ENCODE results near the gene GPR39. TPM values are rescaled to one million over a fixed set of nuclear protein-coding genes. Genes with fewer than 3 reads are reported as not detected.
A peak's percentile ranks its signal among the peaks of the same experiment; 100 is the strongest.

The GPR39 gene
- total RNA-seq, 4 donors from 2014 or later = 0.13 to 1.3 TPM; not detected in 2

- Histone ChIP-seq H3K27ac (replicated peaks in 1 of 4) (no peak overlapping the region), H3K9me3 (no peaks in the 10 kb centered on the region), H3K36me3 (no peaks in the 10 kb centered on the region), H3K4me1 (no peaks in the 10 kb centered on the region), H3K27me3 (no peaks in the 10 kb centered on the region), H3K4me3 (no peak overlapping the region)
- intact Hi-C loops (cut with DNase I) = no loop called here
- 77% methylated on average over 3 of the region's 3 CpGs for WGBS
- no peak for TF ChIP-seq EP300 (IDR thresholded peaks at IDR 0.05)
- TF ChIP-seq, protein P1, sequence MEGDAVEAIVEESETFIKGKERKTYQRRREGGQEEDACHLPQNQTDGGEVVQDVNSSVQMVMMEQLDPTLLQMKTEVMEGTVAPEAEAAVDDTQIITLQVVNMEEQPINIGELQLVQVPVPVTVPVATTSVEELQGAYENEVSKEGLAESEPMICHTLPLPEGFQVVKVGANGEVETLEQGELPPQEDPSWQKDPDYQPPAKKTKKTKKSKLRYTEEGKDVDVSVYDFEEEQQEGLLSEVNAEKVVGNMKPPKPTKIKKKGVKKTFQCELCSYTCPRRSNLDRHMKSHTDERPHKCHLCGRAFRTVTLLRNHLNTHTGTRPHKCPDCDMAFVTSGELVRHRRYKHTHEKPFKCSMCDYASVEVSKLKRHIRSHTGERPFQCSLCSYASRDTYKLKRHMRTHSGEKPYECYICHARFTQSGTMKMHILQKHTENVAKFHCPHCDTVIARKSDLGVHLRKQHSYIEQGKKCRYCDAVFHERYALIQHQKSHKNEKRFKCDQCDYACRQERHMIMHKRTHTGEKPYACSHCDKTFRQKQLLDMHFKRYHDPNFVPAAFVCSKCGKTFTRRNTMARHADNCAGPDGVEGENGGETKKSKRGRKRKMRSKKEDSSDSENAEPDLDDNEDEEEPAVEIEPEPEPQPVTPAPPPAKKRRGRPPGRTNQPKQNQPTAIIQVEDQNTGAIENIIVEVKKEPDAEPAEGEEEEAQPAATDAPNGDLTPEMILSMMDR (IDR thresholded peaks at IDR 0.05) = no peak
- no peak for TF ChIP-seq POLR2A (IDR thresholded peaks at IDR 0.05; ENCODE audit: low read depth)
- no peak for TF ChIP-seq POLR2AphosphoS5 (IDR thresholded peaks at IDR 0.05)
- peak; percentile 79 for DNase-seq (ENCODE audit: extremely low spot score)
Measured at GRCh38 chr2:132426033-132426432, 9.4 kb downstream of the GPR39 start.

DNA sequence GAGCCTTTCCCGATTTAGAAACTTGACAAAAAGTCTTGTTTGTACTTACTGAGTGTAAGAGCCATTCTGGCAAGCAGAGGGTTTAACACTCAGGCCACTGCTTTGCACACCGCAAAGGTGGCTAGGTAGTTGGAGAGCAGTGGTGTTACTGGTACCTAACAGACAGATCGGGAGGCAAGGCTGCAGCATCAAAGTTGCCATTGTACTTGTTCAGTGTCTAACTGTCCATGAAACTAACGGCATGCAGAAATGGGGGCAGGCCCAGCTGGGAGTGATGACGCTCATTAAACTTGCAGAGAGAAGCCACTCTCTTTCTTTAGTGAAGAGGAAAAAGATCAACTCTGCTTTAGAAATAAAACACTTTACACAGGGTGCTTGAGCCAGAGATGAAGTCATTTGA lies 10.1 kb downstream of the GPR39 start:
- no peaks in the 10 kb centered on the region for H3K9me3 ChIP-seq
- no peak for TF ChIP-seq EP300 (IDR thresholded peaks at IDR 0.05)
- TF ChIP-seq, protein P1 (IDR thresholded peaks at IDR 0.05) = no peak
- TF ChIP-seq POLR2AphosphoS5 (IDR thresholded peaks at IDR 0.05) = no peak
- no peaks in the 10 kb centered on the region for H3K4me1 ChIP-seq
- intact Hi-C loops (cut with DNase I) = no loop called here
- H3K27ac ChIP-seq (replicated peaks in 1 of 4) = no peak overlapping the region
- DNase-seq (ENCODE audit: extremely low spot score) = peak; percentile 82
- no peaks in the 10 kb centered on the region for H3K36me3 ChIP-seq
- 83% methylated on average over 4 of the region's 5 CpGs for WGBS
- H3K27me3 ChIP-seq = no peaks in the 10 kb centered on the region
- H3K4me3 ChIP-seq = no peak overlapping the region

DNA sequence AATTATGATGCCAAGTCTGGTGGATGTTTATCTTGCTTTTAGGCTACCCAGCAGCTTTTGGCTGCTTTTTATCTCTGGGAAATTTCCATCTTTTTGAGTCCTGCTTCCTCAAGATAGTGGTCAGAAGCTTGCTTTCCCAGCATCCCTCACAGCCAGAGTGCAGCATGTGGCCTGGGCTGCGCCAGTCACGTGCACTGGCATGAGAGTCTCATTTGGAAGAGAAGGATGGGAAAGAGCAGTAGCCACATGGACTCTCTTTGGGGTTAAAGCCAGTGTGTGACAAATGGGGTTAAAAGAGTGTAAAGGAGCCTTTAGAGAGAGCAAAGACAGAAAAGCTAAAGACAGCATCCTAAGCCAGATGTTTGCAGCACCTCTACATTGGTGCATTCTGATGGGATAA lies 12.7 kb downstream of the GPR39 start:
- WGBS = 88% methylated on average over 2 of the region's 2 CpGs
- Histone ChIP-seq H3K27me3 (no peaks in the 10 kb centered on the region), H3K4me1 (no peaks in the 10 kb centered on the region), H3K27ac (replicated peaks in 1 of 4) (no peak overlapping the region), H3K36me3 (no peaks in the 10 kb centered on the region), H3K9me3 (no peaks in the 10 kb centered on the region), H3K4me3 (no peak overlapping the region)
- no peak for TF ChIP-seq POLR2AphosphoS5 (IDR thresholded peaks at IDR 0.05)
- TF ChIP-seq, protein P1 (IDR thresholded peaks at IDR 0.05) = no peak
- no peak for DNase-seq (ENCODE audit: extremely low spot score)
- intact Hi-C loops (cut with DNase I) = no loop called here

GRCh38 chr2:132429941-132430573 lies 13.5 kb downstream of the GPR39 start:
- Histone ChIP-seq H3K27me3 (no peaks in the 10 kb centered on the region), H3K27ac (replicated peaks in 1 of 4) (no peak overlapping the region), H3K4me3 (no peak overlapping the region), H3K36me3 (no peaks in the 10 kb centered on the region), H3K4me1 (no peaks in the 10 kb centered on the region), H3K9me3 (no peaks in the 10 kb centered on the region)
- intact Hi-C loops (cut with DNase I) = no loop called here
- WGBS = 82% methylated on average over 2 of the region's 2 CpGs
- DNase-seq (ENCODE audit: extremely low spot score) = peak; percentile 75
- no peak for TF ChIP-seq POLR2AphosphoS5 (IDR thresholded peaks at IDR 0.05)
- TF ChIP-seq EP300 (IDR thresholded peaks at IDR 0.05) = no peak
- TF ChIP-seq, protein P1 (IDR thresholded peaks at IDR 0.05) = no peak
- TF ChIP-seq POLR2A (IDR thresholded peaks at IDR 0.05; ENCODE audit: low read depth) = no peak

DNA sequence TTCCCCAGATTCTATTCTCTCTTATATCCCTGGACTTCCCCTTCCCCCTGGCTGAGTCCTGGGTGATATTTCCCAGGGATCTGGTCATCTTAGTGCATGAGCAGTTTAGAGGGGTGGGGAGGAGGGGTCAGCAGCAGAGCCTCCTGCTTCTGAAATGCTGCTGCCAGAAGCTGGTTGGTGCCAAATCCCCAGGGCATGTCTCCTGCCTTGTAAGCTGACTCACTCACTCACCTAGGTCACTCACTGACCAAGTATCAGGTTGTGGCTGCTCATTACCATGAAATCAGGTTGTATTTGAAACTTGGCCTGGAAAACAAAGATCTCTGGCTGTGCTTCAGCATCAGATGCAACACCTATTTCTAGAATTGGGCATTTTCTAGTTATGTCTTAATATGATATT lies 14.3 kb downstream of the GPR39 start:
- Histone ChIP-seq H3K4me3 (no peak overlapping the region), H3K27ac (replicated peaks in 1 of 4) (no peak overlapping the region), H3K36me3 (no peaks in the 10 kb centered on the region), H3K27me3 (no peaks in the 10 kb centered on the region), H3K9me3 (no peaks in the 10 kb centered on the region), H3K4me1 (no peaks in the 10 kb centered on the region)
- intact Hi-C loops (cut with DNase I) = no loop called here
- DNase-seq (ENCODE audit: extremely low spot score) = peak; percentile 34
- TF ChIP-seq POLR2AphosphoS5 (IDR thresholded peaks at IDR 0.05) (no peak), EP300 (IDR thresholded peaks at IDR 0.05) (no peak), POLR2A (IDR thresholded peaks at IDR 0.05; ENCODE audit: low read depth) (no peak)
- TF ChIP-seq, protein P1 (IDR thresholded peaks at IDR 0.05) = no peak

Measured in esophagus muscularis mucosa (tissue), 4 donors.